ENCODE results near the gene NT5C2.
"Not testable (repeated sequence)": the region's sequence is repeated elsewhere in the genome, so short reads cannot be mapped to it uniquely, and the experiment has no call there.

NT5C2 gene

GRCh38 chr10:103197903-103198302 lies 4.8 kb upstream of the NT5C2 start:
- no peak overlapping the region for H3K4me3 ChIP-seq (ENCODE audit: control insufficient read depth, low read depth, low read length)
- no peak for DNase-seq (ENCODE audit: low read depth)
- TF ChIP-seq CTCF (conservative IDR thresholded peaks at IDR 0.05; ENCODE audit: control insufficient read depth, insufficient read depth, low read depth, low read length) = no peak

- no peak for TF ChIP-seq CTCF (conservative IDR thresholded peaks at IDR 0.05; ENCODE audit: control insufficient read depth, insufficient read depth, low read depth, low read length)
- DNase-seq (ENCODE audit: low read depth) = peak; percentile 79
- H3K4me3 ChIP-seq (ENCODE audit: control insufficient read depth, low read depth, low read length) = no peak overlapping the region
These were observed 4.1 kb upstream of the NT5C2 start for GRCh38 chr10:103197174-103197573.

- no peak overlapping the region for H3K4me3 ChIP-seq (ENCODE audit: control insufficient read depth, low read depth, low read length)
- DNase-seq (ENCODE audit: low read depth) = no peak
- TF ChIP-seq CTCF (conservative IDR thresholded peaks at IDR 0.05; ENCODE audit: control insufficient read depth, insufficient read depth, low read depth, low read length) = no peak
These were observed 3.4 kb upstream of the NT5C2 start for GRCh38 chr10:103196516-103196915.

- DNase-seq (ENCODE audit: low read depth) = peak; percentile 77
- TF ChIP-seq CTCF (conservative IDR thresholded peaks at IDR 0.05; ENCODE audit: control insufficient read depth, insufficient read depth, low read depth, low read length) = no peak
- H3K4me3 ChIP-seq (ENCODE audit: control insufficient read depth, low read depth, low read length) = peak overlapping the region; percentile 44
These were observed 903 bp upstream of the NT5C2 start for GRCh38 chr10:103193820-103194529.

- H3K4me3 ChIP-seq (ENCODE audit: control insufficient read depth, low read depth, low read length) = peak overlapping the region; percentile 89
- no peak for TF ChIP-seq CTCF (conservative IDR thresholded peaks at IDR 0.05; ENCODE audit: control insufficient read depth, insufficient read depth, low read depth, low read length)
- peak; percentile 77 for DNase-seq (ENCODE audit: low read depth)
These were observed 493 bp downstream of the NT5C2 start for GRCh38 chr10:103192451-103193106.

GRCh38 chr10:103192089-103192450 lies 1.0 kb downstream of the NT5C2 start:
- peak; percentile 25 for DNase-seq (ENCODE audit: low read depth)
- TF ChIP-seq CTCF (conservative IDR thresholded peaks at IDR 0.05; ENCODE audit: control insufficient read depth, insufficient read depth, low read depth, low read length) = no peak

GRCh38 chr10:103191198-103191597 lies 1.9 kb downstream of the NT5C2 start:
- DNase-seq (ENCODE audit: low read depth); H3K4me3 ChIP-seq (ENCODE audit: control insufficient read depth, low read depth, low read length): not testable (repeated sequence)

More at GRCh38 chr10:103192089-103192450, 1.0 kb downstream of the NT5C2 start:
- peak overlapping the region; percentile 89 for H3K4me3 ChIP-seq (ENCODE audit: control insufficient read depth, low read depth, low read length)
